Upper lobe of left lung (tissue), 6 donors: ENCODE results near the gene TNFRSF8. TPM values are rescaled to one million over a fixed set of nuclear protein-coding genes. Genes with fewer than 3 reads are reported as not detected.
A peak's percentile ranks its signal among the peaks of the same experiment; 100 is the strongest.

ENCODE experiments used
- ATAC-seq, 2 donors: fragments of 200-7000 bp; cut with Tn5 transposase; one replicate each; pipeline ENCODE4 v1.9.1; 2022; ENCODE audit warnings: mild to moderate bottlenecking in 2 of 2, moderate library complexity in 2 of 2; ENCODE audit not compliant: low FRiP score in 2 of 2
- DNase-seq, 2 donors: peaks; one replicate each; pipeline ENCODE4 v3.0.0-alpha.2; 2019 to 2020
- H3K27ac ChIP-seq, 4 donors: fragments of 200-600 bp; sonication (generic); one replicate each; pipeline ENCODE4 v1.5.1; 2016 to 2019
- H3K27me3 ChIP-seq, 4 donors: fragments of 200-600 bp; sonication (generic); one replicate each; pipeline ENCODE4 v1.5.1; 2017 to 2019
- H3K36me3 ChIP-seq, 4 donors: fragments of 200-600 bp; sonication (generic); one replicate each; pipeline ENCODE4 v1.5.1; 2016 to 2019
- H3K4me1 ChIP-seq, 4 donors: fragments of 200-600 bp; sonication (generic); one replicate each; pipeline ENCODE4 v1.5.1; 2018 to 2019
- H3K4me3 ChIP-seq, 4 donors: fragments of 200-600 bp; sonication (generic); one replicate each; pipeline ENCODE4 v1.5.1; 2017 to 2019; ENCODE audit warnings: mild to moderate bottlenecking in 2 of 4, moderate library complexity in 1 of 4
- H3K9me3 ChIP-seq, 4 donors: fragments of 200-600 bp; sonication (generic); one replicate each; pipeline ENCODE4 v1.5.1; 2018 to 2019
- EP300 ChIP-seq, 4 donors: sonication (generic); formaldehyde crosslinking; IDR thresholded peaks; one replicate each; pipeline ENCODE4 v1.5.1; 2017; ENCODE audit warnings: antibody characterized with exemption in 4 of 4, control low read depth in 2 of 4
- POLR2A ChIP-seq, 4 donors: fragments of 450-650 bp; IDR thresholded peaks; one replicate each; pipeline ENCODE4 v1.5.1; 2016 to 2017; ENCODE audit warnings: antibody characterized with exemption in 4 of 4, mild to moderate bottlenecking in 2 of 4
- POLR2AphosphoS5 ChIP-seq, 2 donors: sonication (generic); formaldehyde crosslinking; IDR thresholded peaks; one replicate each; pipeline ENCODE4 v1.5.1; 2017; ENCODE audit warnings: antibody characterized with exemption in 2 of 2
- WGBS, 2 donors: methylation state at CpG; one replicate each; pipeline ENCODE4 v1.1.5; 2017 to 2018; 5-methylcytosine and 5-hydroxymethylcytosine counted together
- total RNA-seq, 6 donors: library from RNA; depleted of rRNA in 4 of 6; stranded (reverse); fragments of >200 nt in 4 of 6; gene quantifications; one replicate each; pipeline versions ENCODE4 v1.1.0 to v1.2.1, GENCODE V29; 2016 to 2021
- TF ChIP-seq, protein P1 (sequence below), 6 experiments: fragments of 450-650 bp in 4 of 6; fragments of 200-600 bp in 2 of 6; sonication (generic) in 2 of 6; IDR thresholded peaks; one replicate each; pipeline ENCODE4 v1.5.1; 2016 to 2019; ENCODE audit warnings: antibody characterized with exemption in 6 of 6
- donor health status: DM: no; HTN: no; CAD: no; lungs with moderate emphysema.
- donor health status: DM: no; HTN: yes; CAD: no; lungs with severe emphysema.

TNFRSF8 gene
- total RNA-seq, 6 donors from 2014 or later: 0.22 to 3.3 (median 1.2) TPM

DNA sequence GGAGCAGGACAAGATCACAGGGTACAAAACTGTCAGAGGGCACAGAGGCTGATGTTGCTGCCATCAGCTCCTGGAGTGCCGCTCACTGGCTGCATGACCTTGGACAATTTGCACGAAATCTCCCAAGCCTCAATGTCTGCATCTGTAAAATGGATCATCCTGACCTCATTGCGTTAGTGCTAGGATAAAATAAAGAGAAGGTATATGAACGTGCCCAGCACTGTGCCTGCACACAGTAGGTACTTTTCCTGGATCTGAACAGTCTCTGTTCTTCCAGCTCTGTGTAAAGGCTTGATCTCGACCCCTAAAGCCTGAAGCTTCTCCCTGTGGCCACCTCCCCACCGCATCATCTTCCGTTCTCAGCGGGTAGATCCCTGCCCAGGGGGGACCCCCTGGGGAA lies 116.6 kb downstream of the TNFRSF8 start:
- H3K27me3 ChIP-seq: no peaks in the 10 kb centered on the region
- no peak for DNase-seq
- WGBS, 2 donors: 85 to 90% methylated on average over 8 of the region's 8 CpGs
- no peaks in the 10 kb centered on the region for H3K36me3 ChIP-seq
- peaks cover 93 to 99% (median 95%) of the 10 kb centered on the region in 4 donors for H3K4me1 ChIP-seq
- peak overlapping the region; percentile 81 to 97 (median 95) for H3K27ac ChIP-seq
- TF ChIP-seq, protein P1, sequence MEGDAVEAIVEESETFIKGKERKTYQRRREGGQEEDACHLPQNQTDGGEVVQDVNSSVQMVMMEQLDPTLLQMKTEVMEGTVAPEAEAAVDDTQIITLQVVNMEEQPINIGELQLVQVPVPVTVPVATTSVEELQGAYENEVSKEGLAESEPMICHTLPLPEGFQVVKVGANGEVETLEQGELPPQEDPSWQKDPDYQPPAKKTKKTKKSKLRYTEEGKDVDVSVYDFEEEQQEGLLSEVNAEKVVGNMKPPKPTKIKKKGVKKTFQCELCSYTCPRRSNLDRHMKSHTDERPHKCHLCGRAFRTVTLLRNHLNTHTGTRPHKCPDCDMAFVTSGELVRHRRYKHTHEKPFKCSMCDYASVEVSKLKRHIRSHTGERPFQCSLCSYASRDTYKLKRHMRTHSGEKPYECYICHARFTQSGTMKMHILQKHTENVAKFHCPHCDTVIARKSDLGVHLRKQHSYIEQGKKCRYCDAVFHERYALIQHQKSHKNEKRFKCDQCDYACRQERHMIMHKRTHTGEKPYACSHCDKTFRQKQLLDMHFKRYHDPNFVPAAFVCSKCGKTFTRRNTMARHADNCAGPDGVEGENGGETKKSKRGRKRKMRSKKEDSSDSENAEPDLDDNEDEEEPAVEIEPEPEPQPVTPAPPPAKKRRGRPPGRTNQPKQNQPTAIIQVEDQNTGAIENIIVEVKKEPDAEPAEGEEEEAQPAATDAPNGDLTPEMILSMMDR (IDR thresholded peaks at IDR 0.05): no peak
- TF ChIP-seq POLR2AphosphoS5 (IDR thresholded peaks at IDR 0.05): no peak
- no peak for TF ChIP-seq EP300 (IDR thresholded peaks at IDR 0.05)
- no peak for TF ChIP-seq POLR2A (IDR thresholded peaks at IDR 0.05)
- no peak overlapping the region for H3K4me3 ChIP-seq
- no peak for ATAC-seq
- no peaks in the 10 kb centered on the region for H3K9me3 ChIP-seq

DNA sequence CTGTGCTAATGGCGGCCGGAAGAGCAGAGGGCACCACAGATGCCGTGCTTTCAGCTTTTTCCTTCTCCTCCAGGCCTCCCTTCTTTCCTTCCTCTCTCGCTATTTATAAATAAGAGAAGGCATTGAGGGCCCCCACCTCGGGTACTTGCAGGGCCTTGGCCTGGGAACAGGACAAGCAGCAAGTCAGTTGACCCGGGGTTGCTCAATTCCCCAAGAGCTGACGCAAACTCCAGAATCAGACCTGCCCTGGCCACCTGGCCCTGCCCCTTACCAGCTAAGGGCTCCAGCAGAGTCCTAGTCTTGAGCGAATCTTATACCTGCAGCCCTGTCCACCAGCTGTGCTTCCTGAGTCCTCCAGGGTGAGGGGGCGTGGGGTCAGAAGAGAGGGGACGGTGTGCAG lies 117.2 kb downstream of the TNFRSF8 start:
- Histone ChIP-seq H3K27me3 (no peaks in the 10 kb centered on the region), H3K36me3 (no peaks in the 10 kb centered on the region), H3K4me1 (peaks cover 93 to 99% (median 95%) of the 10 kb centered on the region in 4 donors), H3K9me3 (no peaks in the 10 kb centered on the region), H3K27ac (peak overlapping the region; percentile 81 to 97 (median 95)), H3K4me3 (no peak overlapping the region)
- DNase-seq (peak in 1 of 2 donors; percentile 98), ATAC-seq (peak; percentile 54 to 84)
- TF ChIP-seq EP300 (IDR thresholded peaks at IDR 0.05) (peak in 1 of 4 donors; percentile 90), POLR2AphosphoS5 (IDR thresholded peaks at IDR 0.05) (peak; percentile 82 to 84), POLR2A (IDR thresholded peaks at IDR 0.05) (peak in 2 of 4 donors; percentile 23 to 57)
- TF ChIP-seq, protein P1 (IDR thresholded peaks at IDR 0.05): no peak
- 23 to 51% methylated on average over 5 to 10 of the region's 10 CpGs for WGBS, 2 donors

DNA sequence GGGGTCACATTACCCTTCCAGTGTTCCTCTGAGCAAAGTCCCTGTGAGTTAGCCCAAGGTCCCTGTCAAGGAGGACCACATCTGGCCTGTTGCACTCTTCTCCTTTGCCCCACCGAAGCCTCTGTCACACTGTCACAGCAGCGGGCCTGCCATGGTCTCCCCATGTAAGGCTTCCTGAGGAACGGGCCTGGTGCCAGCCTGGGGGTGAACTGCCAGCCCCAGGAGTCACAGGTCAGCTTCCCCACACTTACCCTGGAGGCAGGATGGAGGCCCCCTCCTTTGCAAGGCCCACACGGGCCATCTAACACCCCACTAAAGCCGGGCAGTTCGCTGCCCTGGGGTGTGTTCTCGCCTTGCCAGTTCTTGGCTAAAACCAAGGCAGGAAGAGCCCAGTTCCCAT lies 117.8 kb downstream of the TNFRSF8 start:
- H3K4me3 ChIP-seq: no peak overlapping the region
- peaks cover 93 to 99% (median 95%) of the 10 kb centered on the region in 4 donors for H3K4me1 ChIP-seq
- ATAC-seq (no peak), DNase-seq (peak in 1 of 2 donors; percentile 47)
- no peak for TF ChIP-seq EP300 (IDR thresholded peaks at IDR 0.05)
- TF ChIP-seq, protein P1 (IDR thresholded peaks at IDR 0.05): no peak
- no peak for TF ChIP-seq POLR2AphosphoS5 (IDR thresholded peaks at IDR 0.05)
- H3K27me3 ChIP-seq: no peaks in the 10 kb centered on the region
- 65 to 80% methylated on average over 1 to 7 of the region's 7 CpGs for WGBS, 2 donors
- H3K27ac ChIP-seq: peak overlapping the region; percentile 81 to 97 (median 95)
- no peaks in the 10 kb centered on the region for H3K9me3 ChIP-seq
- H3K36me3 ChIP-seq: no peaks in the 10 kb centered on the region

DNA sequence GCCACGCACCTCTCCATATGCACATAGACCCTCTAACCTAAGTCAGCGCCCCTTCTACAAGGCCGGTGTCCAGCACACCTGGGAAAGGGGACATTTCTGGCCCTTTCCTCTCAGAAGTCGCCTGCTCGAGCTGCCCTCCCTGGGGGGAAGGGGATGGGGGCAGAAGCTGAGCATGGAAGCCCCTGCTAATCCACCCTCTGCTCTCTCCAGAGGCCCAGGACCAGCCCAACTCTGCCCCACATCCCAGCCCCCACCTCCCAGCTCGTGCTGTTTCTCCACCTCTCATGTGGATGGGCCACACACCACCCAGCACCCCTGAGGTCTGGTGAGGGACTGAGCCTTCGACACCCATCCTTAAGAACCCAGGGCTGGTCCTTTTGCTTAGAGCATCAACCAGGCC lies 118.5 kb downstream of the TNFRSF8 start:
- TF ChIP-seq POLR2A (IDR thresholded peaks at IDR 0.05) (no peak), EP300 (IDR thresholded peaks at IDR 0.05) (no peak), POLR2AphosphoS5 (IDR thresholded peaks at IDR 0.05) (no peak)
- TF ChIP-seq, protein P1 (IDR thresholded peaks at IDR 0.05): no peak

DNA sequence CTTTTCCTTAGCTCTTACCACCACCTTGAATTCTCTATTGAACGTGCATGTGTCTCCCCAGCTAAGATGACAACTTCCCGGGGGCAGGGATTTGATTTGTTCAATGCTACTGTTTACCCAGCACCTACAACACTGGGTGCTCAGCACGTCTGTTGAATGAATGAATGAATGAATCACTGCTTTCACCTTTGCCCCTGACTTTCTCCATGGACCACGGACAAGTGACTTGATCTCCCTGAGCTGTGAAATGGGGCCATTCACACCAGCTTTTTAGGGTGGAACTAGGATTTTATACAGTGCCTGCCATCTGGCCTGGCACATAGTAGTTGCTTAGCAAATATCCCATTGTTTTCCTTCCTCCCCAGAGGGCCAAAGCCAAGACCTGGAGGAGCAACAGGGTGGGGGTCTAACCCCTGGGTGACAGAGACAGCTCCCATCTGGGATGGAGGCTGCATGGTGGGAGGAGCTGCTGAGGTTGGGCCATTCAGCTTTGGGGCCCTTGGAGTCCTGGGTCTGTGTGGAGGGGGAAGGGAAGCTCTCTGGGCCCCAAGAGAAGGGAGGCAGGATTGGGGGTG lies 119.4 kb downstream of the TNFRSF8 start:
- Histone ChIP-seq H3K27me3 (no peaks in the 10 kb centered on the region), H3K4me3 (no peak overlapping the region), H3K4me1 (peaks cover 89 to 100% (median 92%) of the 10 kb centered on the region in 4 donors), H3K36me3 (no peaks in the 10 kb centered on the region), H3K9me3 (no peaks in the 10 kb centered on the region), H3K27ac (peak overlapping the region; percentile 61 to 97 (median 95))
- no peak for TF ChIP-seq EP300 (IDR thresholded peaks at IDR 0.05)
- TF ChIP-seq, protein P1 (IDR thresholded peaks at IDR 0.05): no peak
- TF ChIP-seq POLR2A (IDR thresholded peaks at IDR 0.05): no peak
- no peak for TF ChIP-seq POLR2AphosphoS5 (IDR thresholded peaks at IDR 0.05)
- DNase-seq (no peak), ATAC-seq (no peak)
- 56 to 66% methylated on average over 3 to 4 of the region's 4 CpGs for WGBS, 2 donors

More for the DNA sequence above, 118.5 kb downstream of the TNFRSF8 start:
- Histone ChIP-seq H3K9me3 (no peaks in the 10 kb centered on the region), H3K4me3 (no peak overlapping the region), H3K4me1 (peaks cover 93 to 100% (median 95%) of the 10 kb centered on the region in 4 donors), H3K27ac (peak overlapping the region; percentile 81 to 97 (median 95)), H3K27me3 (no peaks in the 10 kb centered on the region), H3K36me3 (no peaks in the 10 kb centered on the region)
- DNase-seq (no peak), ATAC-seq (no peak)
- 92 to 93% methylated on average over 3 to 7 of the region's 7 CpGs for WGBS, 2 donors
